ENCODE measurements around the gene PMVK. TPM values are rescaled to one million over a fixed set of nuclear protein-coding genes. Genes with fewer than 3 reads are reported as not detected.
A peak's percentile ranks its signal among the peaks of the same experiment; 100 is the strongest.

PMVK gene
- total RNA-seq, 1 experiment from 2014 or later, result 26.8 TPM

DNA sequence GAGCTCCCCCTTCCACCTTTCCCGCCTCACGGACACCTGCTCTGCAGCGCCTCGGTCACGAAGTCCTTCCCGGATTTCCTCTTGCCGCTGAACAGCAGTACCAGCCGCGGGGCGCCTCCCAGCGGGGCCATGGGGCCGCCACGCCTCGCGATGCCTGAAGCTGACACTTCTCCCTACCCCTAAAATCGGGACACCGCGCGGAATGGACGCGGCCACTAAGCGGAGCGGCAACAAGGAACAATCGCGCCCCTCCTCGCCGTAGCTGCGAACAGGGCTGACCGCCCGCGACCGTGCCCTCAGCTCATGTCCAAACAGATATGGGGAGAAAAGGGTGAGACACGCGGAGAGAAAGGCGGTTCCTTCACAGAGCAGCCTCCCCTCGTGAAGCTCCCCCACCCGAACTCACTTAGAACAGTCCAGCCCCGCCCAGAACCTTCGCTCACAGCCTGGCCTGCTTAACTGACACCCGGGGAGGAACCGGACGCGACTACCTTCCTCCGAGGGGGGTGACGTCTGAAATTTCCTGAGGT, at the start of gene PMVK (continued):
- TF ChIP-seq, protein P1, sequence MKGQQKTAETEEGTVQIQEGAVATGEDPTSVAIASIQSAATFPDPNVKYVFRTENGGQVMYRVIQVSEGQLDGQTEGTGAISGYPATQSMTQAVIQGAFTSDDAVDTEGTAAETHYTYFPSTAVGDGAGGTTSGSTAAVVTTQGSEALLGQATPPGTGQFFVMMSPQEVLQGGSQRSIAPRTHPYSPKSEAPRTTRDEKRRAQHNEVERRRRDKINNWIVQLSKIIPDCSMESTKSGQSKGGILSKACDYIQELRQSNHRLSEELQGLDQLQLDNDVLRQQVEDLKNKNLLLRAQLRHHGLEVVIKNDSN (CRISPR knock-in tag; IDR thresholded peaks at IDR 0.05), result peak; percentile 96
- TF ChIP-seq, protein P2, sequence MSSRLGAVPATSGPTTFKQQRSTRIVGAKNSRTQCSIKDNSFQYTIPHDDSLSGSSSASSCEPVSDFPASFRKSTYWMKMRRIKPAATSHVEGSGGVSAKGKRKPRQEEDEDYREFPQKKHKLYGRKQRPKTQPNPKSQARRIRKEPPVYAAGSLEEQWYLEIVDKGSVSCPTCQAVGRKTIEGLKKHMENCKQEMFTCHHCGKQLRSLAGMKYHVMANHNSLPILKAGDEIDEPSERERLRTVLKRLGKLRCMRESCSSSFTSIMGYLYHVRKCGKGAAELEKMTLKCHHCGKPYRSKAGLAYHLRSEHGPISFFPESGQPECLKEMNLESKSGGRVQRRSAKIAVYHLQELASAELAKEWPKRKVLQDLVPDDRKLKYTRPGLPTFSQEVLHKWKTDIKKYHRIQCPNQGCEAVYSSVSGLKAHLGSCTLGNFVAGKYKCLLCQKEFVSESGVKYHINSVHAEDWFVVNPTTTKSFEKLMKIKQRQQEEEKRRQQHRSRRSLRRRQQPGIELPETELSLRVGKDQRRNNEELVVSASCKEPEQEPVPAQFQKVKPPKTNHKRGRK (CRISPR knock-in tag; IDR thresholded peaks at IDR 0.05; ENCODE audit: borderline replicate concordance), result no peak
- TF ChIP-seq GRHL2 (CRISPR knock-in tag; IDR thresholded peaks at IDR 0.05; ENCODE audit: insufficient replicate concordance, severe bottlenecking), result no peak
- peak; percentile 97 for TF ChIP-seq FOXK1 (CRISPR knock-in tag; IDR thresholded peaks at IDR 0.05)
- no peak for TF ChIP-seq ZSCAN18 (CRISPR knock-in tag; IDR thresholded peaks at IDR 0.05)
- TF ChIP-seq CREB1 (CRISPR knock-in tag; IDR thresholded peaks at IDR 0.05), result peak; percentile 95
- TF ChIP-seq, protein P3, sequence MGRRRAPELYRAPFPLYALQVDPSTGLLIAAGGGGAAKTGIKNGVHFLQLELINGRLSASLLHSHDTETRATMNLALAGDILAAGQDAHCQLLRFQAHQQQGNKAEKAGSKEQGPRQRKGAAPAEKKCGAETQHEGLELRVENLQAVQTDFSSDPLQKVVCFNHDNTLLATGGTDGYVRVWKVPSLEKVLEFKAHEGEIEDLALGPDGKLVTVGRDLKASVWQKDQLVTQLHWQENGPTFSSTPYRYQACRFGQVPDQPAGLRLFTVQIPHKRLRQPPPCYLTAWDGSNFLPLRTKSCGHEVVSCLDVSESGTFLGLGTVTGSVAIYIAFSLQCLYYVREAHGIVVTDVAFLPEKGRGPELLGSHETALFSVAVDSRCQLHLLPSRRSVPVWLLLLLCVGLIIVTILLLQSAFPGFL (CRISPR knock-in tag; IDR thresholded peaks at IDR 0.05; ENCODE audit: borderline replicate concordance), result peak; percentile 87; the same call in 1 of the 2 replicates
- peak; percentile 83 for TF ChIP-seq NR2C2 (CRISPR knock-in tag; IDR thresholded peaks at IDR 0.05)
- no peak for TF ChIP-seq CBFB (CRISPR knock-in tag; IDR thresholded peaks at IDR 0.05; ENCODE audit: low read depth)
- peak; percentile 91; the same call in 1 of the 2 replicates for TF ChIP-seq ATF1 (CRISPR knock-in tag; IDR thresholded peaks at IDR 0.05)
- no peak for TF ChIP-seq NFATC4 (CRISPR knock-in tag; IDR thresholded peaks at IDR 0.05)
- TF ChIP-seq, protein P4, sequence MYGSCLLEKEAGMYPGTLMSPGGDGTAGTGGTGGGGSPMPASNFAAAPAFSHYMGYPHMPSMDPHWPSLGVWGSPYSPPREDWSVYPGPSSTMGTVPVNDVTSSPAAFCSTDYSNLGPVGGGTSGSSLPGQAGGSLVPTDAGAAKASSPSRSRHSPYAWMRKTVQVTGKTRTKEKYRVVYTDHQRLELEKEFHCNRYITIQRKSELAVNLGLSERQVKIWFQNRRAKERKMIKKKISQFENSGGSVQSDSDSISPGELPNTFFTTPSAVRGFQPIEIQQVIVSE (CRISPR knock-in tag; IDR thresholded peaks at IDR 0.05; ENCODE audit: borderline replicate concordance), result no peak
- TF ChIP-seq HMGA2 (CRISPR knock-in tag; IDR thresholded peaks at IDR 0.05), result peak; percentile 15; the same call in 1 of the 2 replicates
- TF ChIP-seq PRDM15 (CRISPR knock-in tag; IDR thresholded peaks at IDR 0.05), result peak; percentile 83
- TF ChIP-seq KAT7 (CRISPR knock-in tag; IDR thresholded peaks at IDR 0.05; ENCODE audit: borderline replicate concordance), result no peak
- TF ChIP-seq E2F5 (CRISPR knock-in tag; IDR thresholded peaks at IDR 0.05), result peak; percentile 97
- TF ChIP-seq ELF4 (CRISPR knock-in tag; IDR thresholded peaks at IDR 0.05; ENCODE audit: low read depth), result peak; percentile 79; the same call in 1 of the 2 replicates
- TF ChIP-seq ERG (CRISPR knock-in tag; IDR thresholded peaks at IDR 0.05), result no peak; the same call in 1 of the 2 replicates
- peak; percentile 64; the same call in 1 of the 2 replicates for TF ChIP-seq ZNF263 (CRISPR knock-in tag; IDR thresholded peaks at IDR 0.05; ENCODE audit: low read depth)
- peak; percentile 96 for TF ChIP-seq ZNF281 (CRISPR knock-in tag; IDR thresholded peaks at IDR 0.05)
- TF ChIP-seq FOXJ3 (CRISPR knock-in tag; IDR thresholded peaks at IDR 0.05; ENCODE audit: borderline replicate concordance), result 0 out of 2 replicates have a peak, but pooled peaks have one; percentile 87
- no peak for TF ChIP-seq NR3C1 (CRISPR knock-in tag; conservative IDR thresholded peaks at IDR 0.05; ENCODE audit: low read depth)
- TF ChIP-seq ZNF138 (CRISPR knock-in tag; conservative IDR thresholded peaks at IDR 0.05), result peak; percentile 79; the same call in 1 of the 2 replicates
